GM12875 (cell line): ENCODE data around the gene CCER1.
A peak's percentile ranks its signal among the peaks of the same experiment; 100 is the strongest.

ENCODE experiments used
- H3K4me3 ChIP-seq: one replicate; pipeline ENCODE4 v1.5.1; 2011; ENCODE audit warnings: low read depth, low read length, control low read depth
- TF ChIP-seq, protein P1 (sequence below): IDR thresholded peaks from 2 replicates; pipeline ENCODE4 v1.5.1; 2011; ENCODE audit warnings: low read depth, mild to moderate bottlenecking, control low read depth, inconsistent platforms, low read length, moderate library complexity, borderline replicate concordance; ENCODE audit not compliant: insufficient read depth

The CCER1 gene

GRCh38 chr12:90959032-90959431, 4.1 kb upstream of the CCER1 start:
- TF ChIP-seq, protein P1, sequence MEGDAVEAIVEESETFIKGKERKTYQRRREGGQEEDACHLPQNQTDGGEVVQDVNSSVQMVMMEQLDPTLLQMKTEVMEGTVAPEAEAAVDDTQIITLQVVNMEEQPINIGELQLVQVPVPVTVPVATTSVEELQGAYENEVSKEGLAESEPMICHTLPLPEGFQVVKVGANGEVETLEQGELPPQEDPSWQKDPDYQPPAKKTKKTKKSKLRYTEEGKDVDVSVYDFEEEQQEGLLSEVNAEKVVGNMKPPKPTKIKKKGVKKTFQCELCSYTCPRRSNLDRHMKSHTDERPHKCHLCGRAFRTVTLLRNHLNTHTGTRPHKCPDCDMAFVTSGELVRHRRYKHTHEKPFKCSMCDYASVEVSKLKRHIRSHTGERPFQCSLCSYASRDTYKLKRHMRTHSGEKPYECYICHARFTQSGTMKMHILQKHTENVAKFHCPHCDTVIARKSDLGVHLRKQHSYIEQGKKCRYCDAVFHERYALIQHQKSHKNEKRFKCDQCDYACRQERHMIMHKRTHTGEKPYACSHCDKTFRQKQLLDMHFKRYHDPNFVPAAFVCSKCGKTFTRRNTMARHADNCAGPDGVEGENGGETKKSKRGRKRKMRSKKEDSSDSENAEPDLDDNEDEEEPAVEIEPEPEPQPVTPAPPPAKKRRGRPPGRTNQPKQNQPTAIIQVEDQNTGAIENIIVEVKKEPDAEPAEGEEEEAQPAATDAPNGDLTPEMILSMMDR: no peak
- H3K4me3 ChIP-seq: no peak overlapping the region

GRCh38 chr12:90958347-90958746, 3.4 kb upstream of the CCER1 start:
- TF ChIP-seq, protein P1: no peak
- H3K4me3 ChIP-seq: no peak overlapping the region

DNA sequence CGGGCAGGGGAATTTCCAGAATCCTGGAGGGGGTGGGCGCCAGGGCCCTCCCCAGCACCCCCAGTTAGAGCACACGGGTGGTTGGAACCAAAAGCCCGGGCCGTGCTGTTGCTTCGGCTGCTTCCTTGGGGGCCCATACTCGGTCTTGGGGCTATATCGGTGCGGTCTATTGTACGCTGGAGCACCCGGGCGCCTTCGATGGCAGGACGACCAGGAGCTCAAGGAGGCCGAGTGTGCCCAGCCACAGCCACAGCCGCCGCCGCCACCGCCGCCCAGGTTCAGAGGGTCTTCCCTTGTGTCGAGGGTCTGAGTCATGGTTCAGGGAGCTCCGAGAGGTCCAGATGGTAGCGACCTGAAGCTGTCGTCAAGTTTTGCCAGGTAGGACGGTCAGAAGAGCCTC, 548 bp downstream of the CCER1 start:
- TF ChIP-seq, protein P1: no peak
- no peak overlapping the region for H3K4me3 ChIP-seq

DNA sequence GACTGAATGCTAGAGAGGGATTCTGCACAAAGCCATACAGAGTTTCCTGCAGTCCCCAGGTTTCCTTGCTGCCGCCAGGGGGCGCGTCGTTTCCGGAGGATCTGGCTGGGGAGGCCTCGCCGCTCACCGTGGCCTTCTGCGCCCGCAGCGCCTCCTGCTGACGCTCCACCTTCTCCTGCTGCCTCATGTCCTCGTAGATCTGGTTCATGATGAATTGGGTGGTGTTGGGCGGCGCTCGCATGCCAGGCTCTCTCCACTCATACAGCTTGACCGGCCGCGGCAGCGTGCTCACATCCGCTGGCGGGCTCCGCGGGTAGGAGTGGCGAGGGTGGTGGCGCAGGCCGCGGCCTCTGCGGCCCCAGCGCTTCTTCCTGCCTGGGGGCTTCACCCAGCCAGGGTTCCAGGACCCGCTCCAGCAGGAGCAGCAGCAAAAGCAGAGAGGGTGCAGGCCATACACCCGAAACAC, 987 bp downstream of the CCER1 start:
- H3K4me3 ChIP-seq: no peak overlapping the region
- TF ChIP-seq, protein P1: peak; percentile 80

GRCh38 chr12:90951432-90952105, 3.4 kb downstream of the CCER1 start:
- TF ChIP-seq, protein P1: no peak
- H3K4me3 ChIP-seq: no peak overlapping the region

DNA sequence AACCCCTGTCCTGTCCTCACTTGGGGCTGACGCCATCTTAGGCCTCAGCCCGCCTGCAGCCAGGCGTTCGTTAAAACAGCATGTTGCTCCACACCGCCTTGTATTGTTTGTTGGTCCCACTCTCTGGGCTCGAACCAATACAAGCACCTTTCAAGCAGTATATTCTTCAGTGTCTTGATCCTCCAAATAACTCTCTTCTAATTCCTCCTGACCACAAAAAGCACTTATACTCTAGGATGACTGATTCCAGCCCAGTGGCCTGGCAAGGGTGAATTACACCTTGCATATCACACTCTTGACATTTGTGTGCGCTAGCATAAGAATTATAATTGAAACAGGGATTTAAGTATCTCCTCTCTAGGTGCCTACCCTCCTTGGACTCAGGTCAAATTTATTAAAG, 7.1 kb downstream of the CCER1 start:
- TF ChIP-seq, protein P1: no peak
- no peak overlapping the region for H3K4me3 ChIP-seq

- no peak overlapping the region for H3K4me3 ChIP-seq
- TF ChIP-seq, protein P1: no peak
Observed at GRCh38 chr12:90945070-90945649, 9.8 kb downstream of the CCER1 start.
